ENCODE data around the gene ANO1. TPM values are rescaled to one million over a fixed set of nuclear protein-coding genes. Genes with fewer than 3 reads are reported as not detected.

The ANO1 gene
- total RNA-seq, 1 experiment from 2014 or later = 10.9 TPM

DNA sequence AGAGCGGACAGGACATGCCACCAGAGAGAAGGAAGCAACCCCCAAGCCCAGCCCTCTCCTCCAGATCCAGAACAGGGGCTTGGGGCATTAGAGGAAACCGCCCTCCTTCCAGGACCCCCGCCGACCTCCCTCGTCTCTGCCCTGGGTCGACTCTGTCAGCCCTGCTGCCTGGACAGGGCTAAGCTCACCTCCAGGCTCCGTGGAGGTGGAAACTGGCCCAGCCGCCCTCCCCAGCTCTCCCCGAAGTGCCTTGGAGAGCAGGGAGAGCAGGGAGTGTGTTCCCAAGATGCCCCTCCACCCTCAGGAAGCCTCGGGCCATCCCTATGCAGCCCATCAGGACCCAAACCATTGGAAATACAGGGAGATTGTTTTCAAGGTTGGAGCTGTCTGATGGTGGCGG is 26.8 kb downstream of the ANO1 start:
- WGBS (ENCODE audit: extremely low coverage, insufficient read length, low lambda C conversion rate) = no CpG with 5 or more reads among the region's 11 CpGs
- Histone ChIP-seq H3K9ac (ENCODE audit: extremely low read depth, insufficient read length, low read length) (no peak overlapping the region), H4K5ac (ENCODE audit: insufficient read length, low read depth, low read length) (no peak overlapping the region), H3K4me1 (ENCODE audit: insufficient read depth, low read length) (no peaks in the 10 kb centered on the region), H4K8ac (replicated peaks; ENCODE audit: insufficient read length, low read depth, low read length) (no peak overlapping the region), H3K18ac (ENCODE audit: insufficient read length, low read depth, low read length) (no peak overlapping the region), H2BK12ac (ENCODE audit: insufficient read length, low read depth, low read length) (no peak overlapping the region), H3K56ac (ENCODE audit: insufficient read length, low read depth, low read length) (no peak overlapping the region), H2BK20ac (ENCODE audit: low read depth, low read length, poor library complexity, severe bottlenecking) (no peak overlapping the region), H3K4me2 (ENCODE audit: insufficient read depth, insufficient read length, low read length) (no peak overlapping the region), H2AK5ac (ENCODE audit: insufficient read length, low read length) (no peak overlapping the region), H2AFZ (ENCODE audit: low read length) (no peak overlapping the region), H4K91ac (ENCODE audit: insufficient read length, low read depth, low read length) (no peak overlapping the region), H2BK120ac (ENCODE audit: low read depth, low read length, poor library complexity, severe bottlenecking) (no peak overlapping the region), H2BK15ac (ENCODE audit: low read depth, low read length) (no peak overlapping the region), H3K23me2 (ENCODE audit: insufficient read length, low read depth, low read length, poor library complexity, severe bottlenecking) (no peaks in the 10 kb centered on the region), H4K20me1 (ENCODE audit: control insufficient read depth, insufficient read depth, insufficient read length) (no peaks in the 10 kb centered on the region), H3K14ac (ENCODE audit: insufficient read depth, low read length) (no peak overlapping the region; the same call in 1 of the 2 replicates), H3K27me3 (ENCODE audit: insufficient read depth, low read length) (no peaks in the 10 kb centered on the region), H3K79me1 (ENCODE audit: insufficient read depth, low read depth, low read length, poor library complexity, severe bottlenecking) (no peaks in the 10 kb centered on the region), H3K79me2 (ENCODE audit: insufficient read depth, low read length) (no peaks in the 10 kb centered on the region), H3K4ac (ENCODE audit: low read depth, low read length) (no peak overlapping the region), H3T11ph (ENCODE audit: low read length) (no peak overlapping the region), H3K27ac (ENCODE audit: insufficient read length, low read depth, low read length) (no peak overlapping the region), H3K23ac (ENCODE audit: insufficient read length, low read depth, low read length) (no peak overlapping the region), H3K9me3 (ENCODE audit: control insufficient read depth, low read depth, low read length) (no peaks in the 10 kb centered on the region), H2BK5ac (ENCODE audit: insufficient read length, low read length) (no peak overlapping the region)
- TF ChIP-seq, protein P1, sequence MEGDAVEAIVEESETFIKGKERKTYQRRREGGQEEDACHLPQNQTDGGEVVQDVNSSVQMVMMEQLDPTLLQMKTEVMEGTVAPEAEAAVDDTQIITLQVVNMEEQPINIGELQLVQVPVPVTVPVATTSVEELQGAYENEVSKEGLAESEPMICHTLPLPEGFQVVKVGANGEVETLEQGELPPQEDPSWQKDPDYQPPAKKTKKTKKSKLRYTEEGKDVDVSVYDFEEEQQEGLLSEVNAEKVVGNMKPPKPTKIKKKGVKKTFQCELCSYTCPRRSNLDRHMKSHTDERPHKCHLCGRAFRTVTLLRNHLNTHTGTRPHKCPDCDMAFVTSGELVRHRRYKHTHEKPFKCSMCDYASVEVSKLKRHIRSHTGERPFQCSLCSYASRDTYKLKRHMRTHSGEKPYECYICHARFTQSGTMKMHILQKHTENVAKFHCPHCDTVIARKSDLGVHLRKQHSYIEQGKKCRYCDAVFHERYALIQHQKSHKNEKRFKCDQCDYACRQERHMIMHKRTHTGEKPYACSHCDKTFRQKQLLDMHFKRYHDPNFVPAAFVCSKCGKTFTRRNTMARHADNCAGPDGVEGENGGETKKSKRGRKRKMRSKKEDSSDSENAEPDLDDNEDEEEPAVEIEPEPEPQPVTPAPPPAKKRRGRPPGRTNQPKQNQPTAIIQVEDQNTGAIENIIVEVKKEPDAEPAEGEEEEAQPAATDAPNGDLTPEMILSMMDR (conservative IDR thresholded peaks at IDR 0.05) = no peak
- Mint-ChIP-seq H3K4me3 (no peak overlapping the region), H3K4me1 (peaks cover 31 to 37% of the 10 kb centered on the region in 2 experiments), H3K27me3 (ENCODE audit: low read depth) (peaks cover 2% of the 10 kb centered on the region), H3K27ac (no peak overlapping the region), H3K9me3 (no peaks in the 10 kb centered on the region; a peak in 2 of 5 replicates), H3K36me3 (ENCODE audit: insufficient read depth in 1 of 3, low read depth in 3 of 3) (no peaks in the 10 kb centered on the region; a peak in 2 of 7 replicates)
- DNase-seq = no peak

Measured in H9 (cell line).